Peyer's patch (tissue), 4 donors: Measurements from ENCODE around the gene FUT1. TPM values are rescaled to one million over a fixed set of nuclear protein-coding genes. Genes with fewer than 3 reads are reported as not detected.

Experiments used
- DNase-seq, 3 donors: peaks; one replicate each; pipeline ENCODE4 v3.0.0-alpha.2; 2017 to 2019
- H3K27ac ChIP-seq, 4 donors: fragments of 200-600 bp; sonication (generic); one replicate each; pipeline ENCODE4 v1.5.1; 2016 to 2019
- H3K27me3 ChIP-seq, 2 donors: fragments of 200-600 bp; sonication (generic); one replicate each; pipeline ENCODE4 v1.5.1; 2019
- H3K36me3 ChIP-seq, 3 donors: fragments of 200-600 bp; sonication (generic); one replicate each; pipeline ENCODE4 v1.5.1; 2016 to 2019
- H3K4me1 ChIP-seq, 4 donors: fragments of 200-600 bp; sonication (generic); one replicate each; pipeline ENCODE4 v1.5.1; 2016 to 2019
- H3K4me3 ChIP-seq, 4 donors: fragments of 200-600 bp; sonication (generic); 1 replicate in 3 of 4; 2 replicates in 1 of 4; pipeline ENCODE4 v1.5.1; 2016 to 2019; ENCODE audit warnings: mild to moderate bottlenecking in 1 of 4
- H3K9me3 ChIP-seq, 4 donors: fragments of 200-600 bp; sonication (generic); one replicate each; pipeline ENCODE4 v1.5.1; 2016 to 2019; ENCODE audit warnings: mild to moderate bottlenecking in 1 of 4
- CTCF ChIP-seq, 6 experiments: fragments of 450-650 bp in 4 of 6; fragments of 200-600 bp in 2 of 6; sonication (generic) in 1 of 6; IDR thresholded peaks; one replicate each; pipeline ENCODE4 v1.5.1; 2017 to 2019; ENCODE audit warnings: antibody characterized with exemption in 6 of 6, mild to moderate bottlenecking in 3 of 6, moderate library complexity in 1 of 6
- POLR2A ChIP-seq, 2 donors: fragments of 450-650 bp; IDR thresholded peaks; one replicate each; pipeline ENCODE4 v1.5.1; 2017; ENCODE audit warnings: antibody characterized with exemption in 2 of 2, mild to moderate bottlenecking in 2 of 2, moderate library complexity in 2 of 2
- total RNA-seq, 4 donors: library from RNA; depleted of rRNA; stranded (reverse); fragments of >200 nt; gene quantifications; one replicate each; pipeline ENCODE4 v1.1.0, GENCODE V29; 2016

FUT1 gene
- total RNA-seq, 4 donors from 2014 or later, result 0.38 to 1.2 (median 0.68) TPM

- Histone ChIP-seq H3K9me3 (no peaks in the 10 kb centered on the region), H3K27me3 (no peaks in the 10 kb centered on the region), H3K36me3 (no peaks in the 10 kb centered on the region), H3K4me3 (no peak overlapping the region), H3K27ac (no peak overlapping the region), H3K4me1 (peaks cover 0 to 17% (median 10%) of the 10 kb centered on the region in 4 donors)
- no peak for TF ChIP-seq CTCF (IDR thresholded peaks at IDR 0.05)
- no peak for TF ChIP-seq POLR2A (IDR thresholded peaks at IDR 0.05)
- no peak for DNase-seq
Observed at GRCh38 chr19:48749571-48750198, 2.8 kb downstream of the FUT1 start.

DNA sequence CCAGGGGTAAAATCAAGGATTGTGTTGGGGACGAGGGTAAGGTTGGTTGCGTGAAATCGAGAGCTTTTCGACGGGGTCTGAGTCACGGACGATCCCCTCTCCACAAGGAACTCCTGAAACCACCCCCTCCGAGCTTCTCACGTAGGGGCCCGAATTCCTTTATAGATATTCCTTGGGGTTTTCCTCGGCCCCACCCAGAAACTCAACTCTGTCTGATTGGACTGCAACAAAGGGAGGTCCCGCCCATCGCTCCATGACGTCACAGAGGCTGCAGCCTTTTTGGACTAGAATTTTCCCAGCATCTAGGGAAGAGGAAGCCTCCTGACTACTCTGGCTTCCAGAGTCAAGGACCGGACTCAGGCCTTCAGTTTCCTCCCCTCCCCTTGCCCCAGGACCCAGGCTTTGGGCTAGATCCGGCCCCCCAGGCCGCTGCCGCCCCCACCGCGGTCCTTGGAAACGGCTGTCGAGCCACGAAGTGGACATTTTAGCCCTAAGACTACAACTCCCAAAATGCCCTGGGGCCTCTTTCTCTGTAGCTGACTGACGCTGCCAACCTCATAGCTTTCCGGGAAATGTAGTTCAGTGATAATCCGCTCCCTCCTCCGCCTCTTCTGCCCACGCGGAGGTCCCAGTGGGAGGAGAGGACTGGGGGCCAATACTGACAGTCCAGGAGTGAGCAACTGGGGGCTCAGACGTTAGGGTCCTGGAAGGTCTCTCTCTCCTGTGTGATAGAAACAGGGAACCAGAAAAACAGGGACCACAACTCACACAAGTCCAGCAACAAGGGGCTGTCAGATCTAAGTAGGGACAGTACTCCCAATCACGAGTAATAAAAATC is 5.5 kb downstream of the FUT1 start, which contains the start of gene IZUMO1:
TSS of gene IZUMO1 (minus strand) at position 172 of the 838 bp plus-strand sequence. CDS start 1,050 bp downstream, outside the sequence.
- Histone ChIP-seq H3K27ac (peak within 1 kb of the TSS in 2 of 4 donors; percentile 61 to 72), H3K36me3 (no peaks in the 10 kb centered on the region), H3K27me3 (no peaks in the 10 kb centered on the region), H3K4me1 (peaks cover 0 to 1% (median 0%) of the 10 kb centered on the region in 4 donors), H3K4me3 (peak within 1 kb of the TSS in 3 of 4 donors; percentile 32 to 42 (median 39)), H3K9me3 (no peaks in the 10 kb centered on the region)
- peak; percentile 32 to 73 (median 64) for DNase-seq
- no peak for TF ChIP-seq POLR2A (IDR thresholded peaks at IDR 0.05)
- no peak for TF ChIP-seq CTCF (IDR thresholded peaks at IDR 0.05)

DNA sequence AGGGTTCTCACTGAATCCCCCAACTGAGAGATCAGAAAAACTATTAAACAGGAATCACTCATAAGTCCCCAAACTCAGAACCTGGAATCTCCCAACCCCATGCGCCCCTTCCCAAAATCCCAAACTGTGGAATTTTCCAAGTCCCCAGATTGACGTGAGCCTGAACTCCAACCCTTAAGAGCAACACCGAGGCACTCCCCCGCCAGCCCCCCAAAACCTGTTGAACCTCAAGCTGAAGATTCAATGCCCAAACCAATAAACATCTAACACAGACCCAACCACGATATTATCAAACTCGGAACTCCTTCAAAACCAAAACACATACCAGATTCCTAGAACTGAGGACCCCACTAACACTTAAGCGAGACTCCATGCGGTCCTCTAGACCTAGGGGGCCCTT is 6.3 kb downstream of the FUT1 start:
- no peak overlapping the region for H3K27ac ChIP-seq
- TF ChIP-seq CTCF (IDR thresholded peaks at IDR 0.05) (no peak), POLR2A (IDR thresholded peaks at IDR 0.05) (no peak)

GRCh38 chr19:48745208-48745995 is 7.0 kb downstream of the FUT1 start:
- Histone ChIP-seq H3K27me3 (no peaks in the 10 kb centered on the region), H3K9me3 (no peaks in the 10 kb centered on the region), H3K36me3 (no peaks in the 10 kb centered on the region), H3K4me3 (no peak overlapping the region), H3K27ac (no peak overlapping the region), H3K4me1 (peaks cover 0 to 12% (median 0%) of the 10 kb centered on the region in 4 donors)
- TF ChIP-seq CTCF (IDR thresholded peaks at IDR 0.05) (no peak), POLR2A (IDR thresholded peaks at IDR 0.05) (no peak)
- DNase-seq, result peak in 2 of 3 donors; percentile 48 to 79

More for the DNA sequence above, 6.3 kb downstream of the FUT1 start:
- Histone ChIP-seq H3K36me3 (no peaks in the 10 kb centered on the region), H3K9me3 (no peaks in the 10 kb centered on the region), H3K4me1 (peaks cover 0 to 5% (median 0%) of the 10 kb centered on the region in 4 donors), H3K27me3 (no peaks in the 10 kb centered on the region), H3K4me3 (no peak overlapping the region)
- DNase-seq, result no peak

- Histone ChIP-seq H3K27me3 (no peaks in the 10 kb centered on the region), H3K9me3 (no peaks in the 10 kb centered on the region), H3K4me1 (peaks cover 4 to 30% (median 8%) of the 10 kb centered on the region in 4 donors), H3K36me3 (no peaks in the 10 kb centered on the region), H3K4me3 (no peak overlapping the region), H3K27ac (peak overlapping the region in 2 of 4 donors; percentile 76 to 77)
- TF ChIP-seq CTCF (IDR thresholded peaks at IDR 0.05) (no peak), POLR2A (IDR thresholded peaks at IDR 0.05) (no peak)
- DNase-seq, result no peak
Observed at GRCh38 chr19:48742096-48742495, 10.3 kb downstream of the FUT1 start.
